ENCODE measurements around the gene ASAH2. TPM values are rescaled to one million over a fixed set of nuclear protein-coding genes. Genes with fewer than 3 reads are reported as not detected.

ASAH2 gene
- polyA plus RNA-seq, 1 donor from 2014 or later: 4.3 TPM

Other genes with a start within 250 kb of the ASAH2 start
- 17.7 and 18.7 TPM in 2 replicates for gene WASHC2A, start 183.6 kb downstream of the ASAH2 start, polyA plus RNA-seq

Measured in neural cell (in vitro differentiated cells).